GM18498 (cell line): ENCODE data around the gene PRR5L.

Experiments
- ATAC-seq: cut with Tn5 transposase; IDR thresholded peaks from one replicate; pipeline ENCODE4 v1.9.1; 2021; ENCODE audit warnings: mild to moderate bottlenecking, moderate library complexity; ENCODE audit not compliant: unreplicated experiment

The PRR5L gene

GRCh38 chr11:36398231-36398953, 102.3 kb downstream of the PRR5L start:
- ATAC-seq = no peak

DNA sequence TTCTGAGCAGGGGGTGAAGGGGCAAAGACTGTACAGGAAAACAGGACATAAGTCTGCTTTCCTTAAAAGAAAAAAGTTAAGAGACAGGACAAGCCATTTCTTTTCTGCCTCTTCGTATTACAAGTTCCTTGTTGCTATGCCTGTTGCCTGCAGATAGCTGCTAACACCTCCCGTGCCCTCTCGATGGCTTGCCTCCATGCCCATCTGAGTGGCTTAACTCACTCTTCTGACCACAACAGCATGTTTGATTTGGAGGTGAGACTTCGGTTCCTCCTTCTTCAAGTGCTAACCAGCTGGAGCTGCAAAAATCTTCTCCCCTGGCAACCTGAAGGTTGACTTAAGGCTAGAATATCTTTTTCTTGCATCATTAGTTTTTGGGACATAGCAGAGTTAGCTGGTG, 103.1 kb downstream of the PRR5L start:
- no peak for ATAC-seq

GRCh38 chr11:36399745-36400144, 103.7 kb downstream of the PRR5L start:
- ATAC-seq = no peak

- ATAC-seq = no peak
Observed at GRCh38 chr11:36400766-36401455, 104.8 kb downstream of the PRR5L start.

- no peak for ATAC-seq
Observed at GRCh38 chr11:36402568-36403170, 106.6 kb downstream of the PRR5L start.

- ATAC-seq = no peak
Observed at GRCh38 chr11:36403661-36404060, 107.6 kb downstream of the PRR5L start.

GRCh38 chr11:36404831-36405230, 108.7 kb downstream of the PRR5L start:
- no peak for ATAC-seq

DNA sequence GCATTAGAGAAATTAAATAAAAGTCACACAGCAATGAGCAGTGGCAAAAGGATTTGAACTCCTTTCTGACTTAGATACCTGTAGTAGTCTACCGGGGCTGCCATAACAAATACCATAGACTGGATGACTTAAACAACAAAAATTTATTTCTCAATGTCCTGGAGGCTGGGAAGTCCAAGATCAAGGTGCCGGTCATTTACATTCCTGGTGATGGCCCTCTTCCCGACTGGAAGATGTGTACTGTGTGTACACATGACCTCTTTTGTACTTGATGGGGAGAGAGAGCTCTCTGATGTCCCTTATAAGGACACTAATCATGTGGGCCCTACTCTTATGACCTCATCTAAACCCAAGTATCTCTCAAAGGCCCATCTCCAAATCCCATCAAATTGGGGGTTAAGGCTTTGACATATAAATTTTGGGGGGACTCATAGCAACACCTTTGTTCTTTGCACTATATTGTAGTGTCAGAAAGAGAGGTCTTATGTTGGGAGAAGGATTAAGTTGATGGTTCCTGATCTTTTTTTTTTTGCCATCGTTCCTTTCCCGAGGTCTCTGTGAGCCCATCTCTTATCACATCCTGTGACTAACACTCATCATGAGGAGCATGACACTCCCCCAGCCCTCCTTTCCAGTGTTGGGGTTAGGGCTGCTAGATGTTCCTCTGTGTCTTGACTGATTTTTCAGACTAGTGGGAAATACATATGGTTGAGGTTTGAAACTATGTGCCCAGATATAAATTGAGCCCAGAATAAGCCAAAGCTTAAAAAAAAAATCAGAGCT, 109.7 kb downstream of the PRR5L start:
- ATAC-seq = no peak

DNA sequence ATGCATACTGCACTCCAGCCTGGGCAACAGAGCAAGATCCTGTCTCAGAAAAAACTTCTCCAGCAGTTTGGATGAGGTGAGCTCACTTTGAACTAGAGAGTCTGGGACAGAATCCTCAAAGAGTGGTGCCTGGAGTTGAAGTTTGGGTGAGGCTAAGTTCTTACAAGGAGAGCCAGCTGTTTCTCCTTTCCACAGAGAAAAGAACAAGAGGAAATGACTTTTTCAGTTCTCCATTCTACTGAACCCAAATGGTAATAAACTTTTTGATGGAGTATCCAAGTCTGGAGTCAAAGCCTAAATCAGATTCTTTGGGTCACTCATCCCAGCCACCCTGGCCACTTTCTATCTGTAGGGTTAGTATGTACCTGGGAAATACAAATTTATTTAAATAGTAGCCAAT, 111.3 kb downstream of the PRR5L start:
- no peak for ATAC-seq

GRCh38 chr11:36408498-36409136, 112.5 kb downstream of the PRR5L start:
- no peak for ATAC-seq

DNA sequence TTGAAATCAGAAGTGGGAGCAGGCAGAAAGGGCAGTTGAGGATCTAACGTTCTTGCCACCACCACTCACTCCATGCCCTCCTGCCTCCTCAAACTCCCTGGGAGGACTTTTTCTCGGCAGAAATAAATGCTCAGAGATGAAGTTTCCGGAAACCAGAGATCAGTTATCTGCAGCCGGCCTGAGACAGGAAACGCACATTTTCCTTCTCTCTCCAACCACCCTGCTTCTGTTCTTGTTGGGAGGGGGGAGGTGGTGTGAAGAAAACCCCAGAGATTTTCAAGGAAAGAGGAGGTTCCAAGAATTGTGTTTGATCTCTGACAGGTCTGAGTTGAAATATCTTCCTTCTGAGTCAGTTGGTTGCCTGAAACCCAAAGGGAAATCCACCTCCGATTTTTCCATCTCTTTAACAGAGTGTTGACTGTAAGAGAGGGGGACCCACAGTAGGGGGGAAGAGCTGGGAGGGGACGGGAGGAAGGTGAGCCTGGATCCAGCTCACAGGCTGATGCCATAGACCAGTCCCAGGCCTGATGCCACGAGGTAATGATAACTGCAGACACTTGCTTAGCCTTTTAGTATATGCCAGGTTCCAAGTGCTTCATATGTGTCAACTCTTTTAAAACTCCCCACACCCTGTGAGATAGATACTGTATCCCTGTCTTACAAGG, 113.2 kb downstream of the PRR5L start:
- no peak for ATAC-seq

DNA sequence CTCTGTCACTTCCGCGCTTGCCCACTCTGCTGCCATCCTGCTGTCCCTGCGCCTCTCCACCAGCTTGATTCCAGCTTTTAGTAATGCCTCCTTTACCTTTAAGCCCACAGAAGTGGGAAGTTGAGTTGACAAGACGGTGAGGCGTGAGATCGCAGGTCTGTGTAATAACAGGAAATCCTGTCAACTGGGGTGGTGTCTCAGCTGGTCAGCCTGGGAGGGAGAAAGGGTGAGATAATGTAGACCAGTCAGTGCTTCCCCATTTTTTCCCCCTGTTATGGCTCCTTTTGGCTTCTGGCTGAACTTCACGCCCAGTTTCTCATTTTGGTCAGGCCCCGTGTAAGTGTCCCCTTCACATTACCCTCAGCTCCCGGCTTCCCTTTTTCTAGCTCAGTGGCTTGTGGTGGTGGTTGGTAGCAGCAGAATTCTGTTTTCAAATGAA, 115.1 kb downstream of the PRR5L start:
- ATAC-seq = peak; percentile 81

DNA sequence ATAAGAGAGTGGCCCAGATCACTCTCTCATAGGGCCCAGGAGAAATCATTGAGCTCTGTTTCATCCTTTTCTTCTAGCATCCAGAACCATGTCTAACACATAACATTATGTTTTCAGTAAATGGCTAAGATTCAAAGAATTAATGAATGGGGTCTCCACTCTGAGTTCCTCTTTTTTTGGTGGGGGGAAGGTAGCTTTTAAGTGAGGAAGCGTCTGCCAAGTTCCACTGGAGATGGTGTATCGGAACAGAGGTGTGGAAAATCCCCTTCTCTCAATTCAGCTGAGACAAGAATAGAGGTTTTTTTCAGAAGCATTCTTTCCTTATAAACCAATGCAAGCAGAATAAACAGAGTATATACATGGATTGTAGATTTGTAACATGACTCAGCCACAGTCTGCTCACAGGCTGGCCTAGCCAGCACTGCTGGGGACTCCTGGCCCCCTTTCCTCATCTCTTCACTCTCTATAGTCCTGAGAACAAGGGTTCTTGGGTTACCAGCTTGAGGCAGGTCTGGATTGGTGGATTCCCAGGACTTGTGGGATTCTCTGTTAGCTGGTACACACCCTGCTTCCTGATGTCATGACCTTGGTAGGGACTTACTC, 116.8 kb downstream of the PRR5L start:
- no peak for ATAC-seq

- no peak for ATAC-seq
Observed at GRCh38 chr11:36417154-36417553, 121.1 kb downstream of the PRR5L start.

- ATAC-seq = no peak
Observed at GRCh38 chr11:36419791-36420424, 123.8 kb downstream of the PRR5L start.

GRCh38 chr11:36421546-36422155, 125.6 kb downstream of the PRR5L start:
- no peak for ATAC-seq

GRCh38 chr11:36425561-36426081, 129.5 kb downstream of the PRR5L start:
- no peak for ATAC-seq

DNA sequence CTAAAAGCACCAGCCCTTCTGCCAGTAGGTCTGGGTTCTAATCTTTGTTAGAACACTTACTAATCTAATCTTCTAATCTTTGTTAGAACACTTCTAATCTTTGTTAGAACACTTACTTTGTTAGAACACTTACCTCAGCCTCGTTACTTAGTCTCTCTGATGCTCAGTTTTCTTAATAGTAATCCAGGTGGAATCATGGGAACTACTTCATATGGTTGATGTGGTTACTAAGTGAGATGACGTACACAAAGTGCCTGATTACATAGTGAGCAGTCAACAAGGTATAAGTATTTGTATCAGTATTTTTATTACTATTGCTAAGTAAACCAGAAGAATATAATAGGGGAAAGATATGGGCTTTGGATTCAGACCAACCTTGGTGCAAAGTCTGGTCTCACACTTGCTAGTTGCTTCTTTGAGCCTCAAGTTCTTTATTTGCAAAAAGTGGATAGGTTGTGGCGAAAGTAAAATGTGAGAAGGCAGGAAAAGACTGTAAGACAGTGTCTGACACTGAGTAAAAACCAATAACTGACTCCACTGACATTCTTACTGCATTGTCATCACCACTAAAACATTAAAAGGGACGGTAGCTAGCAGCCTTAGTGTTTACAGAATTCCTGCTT, 130.2 kb downstream of the PRR5L start:
- ATAC-seq = no peak
